Measurements from ENCODE around the gene HDAC1. TPM values are rescaled to one million over a fixed set of nuclear protein-coding genes. Genes with fewer than 3 reads are reported as not detected.

HDAC1 gene
- total and polyA plus RNA-seq, 2 of the 4 experiments (the other 2 are of a cell fraction), result 95.5 to 139 TPM

GRCh38 chr1:32334864-32335534, 43.1 kb downstream of the HDAC1 start:
- Histone ChIP-seq H3K4me1 (ENCODE audit: control insufficient read depth, insufficient read depth, low read length) (peaks cover 6% of the 10 kb centered on the region), H4K20me1 (ENCODE audit: insufficient read depth, low read length) (peaks cover 34% of the 10 kb centered on the region), H2AK5ac (ENCODE audit: low read depth, low read length) (peak overlapping the region; percentile 66), H2BK5ac (ENCODE audit: low read depth, low read length, poor library complexity, severe bottlenecking) (peak overlapping the region; percentile 16), H3K79me1 (ENCODE audit: low read depth in 1 of 2, low read length in 2 of 2) (peaks cover 19 to 49% of the 10 kb centered on the region in 2 experiments; a peak in 3 of 4 replicates), H3K56ac (ENCODE audit: extremely low read depth, insufficient read depth, low read length) (no peak overlapping the region), H3K18ac (ENCODE audit: low read depth, low read length) (no peak overlapping the region), H2BK120ac (ENCODE audit: low read depth, low read length) (no peak overlapping the region), H3K36me3 (ENCODE audit: control insufficient read depth, insufficient read depth, low read length) (peaks cover 43% of the 10 kb centered on the region), H3K14ac (replicated peaks; ENCODE audit: low read depth, low read length) (peak overlapping the region; percentile 85), H2BK20ac (ENCODE audit: low read depth, low read length) (no peak overlapping the region), H4K91ac (ENCODE audit: insufficient read depth, low read depth, low read length) (no peak overlapping the region), H3K9me3 (ENCODE audit: control insufficient read depth, insufficient read depth, low read length) (no peaks in the 10 kb centered on the region), H3K4me3 (ENCODE audit: insufficient read depth, low read depth, low read length) (peak overlapping the region; percentile 85), H3K27me3 (ENCODE audit: control insufficient read depth, insufficient read depth, low read length) (no peaks in the 10 kb centered on the region), H4K8ac (ENCODE audit: low read depth in 2 of 2, low read length in 2 of 2) (no peak overlapping the region), H3K9me1 (ENCODE audit: insufficient read depth, low read length) (peaks cover 7% of the 10 kb centered on the region; the same call in 1 of the 2 replicates), H3K27ac (ENCODE audit: insufficient read depth, low read length) (peak overlapping the region; percentile 44), H3K4ac (ENCODE audit: low read depth, low read length) (peak overlapping the region; percentile 77), H2BK15ac (ENCODE audit: low read depth, low read length) (no peak overlapping the region), H3K23ac (ENCODE audit: low read depth, low read length) (peak overlapping the region; percentile 50), H2AK9ac (replicated peaks; ENCODE audit: low read depth, low read length, poor library complexity) (peak overlapping the region; percentile 97), H3K9ac (ENCODE audit: low read depth, low read length) (peak overlapping the region; percentile 81), H3K4me2 (ENCODE audit: low read depth, low read length) (peak overlapping the region; percentile 95), H2AFZ (replicated peaks; ENCODE audit: low read length, poor library complexity) (peak overlapping the region; percentile 84), H4K5ac (ENCODE audit: low read depth, low read length) (no peak overlapping the region)
- BruUV-seq (replicated peaks), result no TSS peak
- in situ Hi-C loops (cut with MboI; ENCODE audit: low sequenced_read_pairs), result no loop called here
- peak; percentile 47 for ATAC-seq (ENCODE audit: low read depth)
- ChIA-PET POLR2A (ENCODE audit: unreplicated experiment) (no interaction called here), CTCF (no interaction called here)
- DNase-seq, result peak; percentile 21
- TF ChIP-seq, protein P1, sequence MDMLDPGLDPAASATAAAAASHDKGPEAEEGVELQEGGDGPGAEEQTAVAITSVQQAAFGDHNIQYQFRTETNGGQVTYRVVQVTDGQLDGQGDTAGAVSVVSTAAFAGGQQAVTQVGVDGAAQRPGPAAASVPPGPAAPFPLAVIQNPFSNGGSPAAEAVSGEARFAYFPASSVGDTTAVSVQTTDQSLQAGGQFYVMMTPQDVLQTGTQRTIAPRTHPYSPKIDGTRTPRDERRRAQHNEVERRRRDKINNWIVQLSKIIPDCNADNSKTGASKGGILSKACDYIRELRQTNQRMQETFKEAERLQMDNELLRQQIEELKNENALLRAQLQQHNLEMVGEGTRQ (IDR thresholded peaks at IDR 0.05; ENCODE audit: low read depth, low read length), result no peak
- TF ChIP-seq CTCF (conservative IDR thresholded peaks at IDR 0.05; ENCODE audit: low read depth, low read length) (peak; percentile 76), NFE2L2 (IDR thresholded peaks at IDR 0.05; ENCODE audit: low read depth, low read length) (no peak), CEBPB (IDR thresholded peaks at IDR 0.05; ENCODE audit: low read depth, low read length) (no peak), RFX5 (IDR thresholded peaks at IDR 0.05; ENCODE audit: low read depth, low read length) (no peak), SMC3 (IDR thresholded peaks at IDR 0.05; ENCODE audit: low read depth, low read length) (peak; percentile 61), MXI1 (IDR thresholded peaks at IDR 0.05; ENCODE audit: borderline replicate concordance, low read depth, low read length) (peak; percentile 67; the same call in 1 of the 2 replicates), MAZ (IDR thresholded peaks at IDR 0.05; ENCODE audit: borderline replicate concordance, low read depth, low read length) (peak; percentile 88), RAD21 (IDR thresholded peaks at IDR 0.05; ENCODE audit: low read length) (peak; percentile 60), FOS (IDR thresholded peaks at IDR 0.05; ENCODE audit: low read depth, low read length) (no peak), ELK1 (IDR thresholded peaks at IDR 0.05; ENCODE audit: borderline replicate concordance, low read depth, low read length) (no peak), POLR2A (IDR thresholded peaks at IDR 0.05; ENCODE audit: low read depth, low read length) (no peak), MAFK (IDR thresholded peaks at IDR 0.05; ENCODE audit: low read depth, low read length) (no peak)
- dilution Hi-C loops (cut with HindIII; ENCODE audit: low sequenced_read_pairs, unreplicated experiment), result no loop called here
- WGBS, 2 experiments (ENCODE audit: extremely low coverage in 2 of 2, insufficient read length in 1 of 2), result 1% methylated on average over 14 of the region's 46 CpGs; no CpG with 5 or more reads in 1 of the 2 experiments
- intact Hi-C loops (cut with micrococcal nuclease), result loop anchor here (1.0 to 5.0 kb wide), 3 partner anchors 57 to 120 kb away; partner anchors contain the start of gene BSDC1

Measured in IMR-90 (cell line).